Chondrocyte (in vitro differentiated cells): Measurements from ENCODE around the gene USH2A. TPM values are rescaled to one million over a fixed set of nuclear protein-coding genes. Genes with fewer than 3 reads are reported as not detected.

Experiments used
- DNase-seq: peaks from one replicate; pipeline ENCODE4 v3.0.0; 2021; ENCODE audit warnings: mixed read lengths, low spot score
- H3K27ac Mint-ChIP-seq: one replicate; pipeline ENCODE4 v1.8.0; 2021; ENCODE audit warnings: mild to moderate bottlenecking, moderate library complexity, mixed read lengths; ENCODE audit not compliant: unreplicated experiment
- H3K27me3 Mint-ChIP-seq: 2 replicates; pipeline ENCODE4 v1.8.0; 2021; ENCODE audit warnings: low read depth, mixed read lengths
- H3K36me3 Mint-ChIP-seq: 2 replicates; pipeline ENCODE4 v1.8.0; 2021; ENCODE audit warnings: low read depth, mixed read lengths
- H3K4me1 Mint-ChIP-seq: 2 replicates; pipeline ENCODE4 v1.8.0; 2021; ENCODE audit warnings: low read depth, mild to moderate bottlenecking, mixed read lengths
- H3K4me3 Mint-ChIP-seq: one replicate; pipeline ENCODE4 v1.8.0; 2021; ENCODE audit warnings: mild to moderate bottlenecking, moderate library complexity, mixed read lengths; ENCODE audit not compliant: unreplicated experiment
- H3K9me3 Mint-ChIP-seq: 2 replicates; pipeline ENCODE4 v1.8.0; 2021; ENCODE audit warnings: low read depth, mixed read lengths
- total RNA-seq: library from RNA; stranded (reverse); gene quantifications from 3 replicates; pipeline ENCODE4 v1.2.1, GENCODE V29; 2021
- TF ChIP-seq, protein P1 (sequence below): fragments of 200-600 bp; sonication (generic); IDR thresholded peaks from 2 replicates; pipeline ENCODE4 v1.5.0; 2021; ENCODE audit warnings: antibody characterized with exemption, mild to moderate bottlenecking, moderate library complexity

Gene USH2A
- total RNA-seq, 1 donor from 2014 or later: not detected

DNA sequence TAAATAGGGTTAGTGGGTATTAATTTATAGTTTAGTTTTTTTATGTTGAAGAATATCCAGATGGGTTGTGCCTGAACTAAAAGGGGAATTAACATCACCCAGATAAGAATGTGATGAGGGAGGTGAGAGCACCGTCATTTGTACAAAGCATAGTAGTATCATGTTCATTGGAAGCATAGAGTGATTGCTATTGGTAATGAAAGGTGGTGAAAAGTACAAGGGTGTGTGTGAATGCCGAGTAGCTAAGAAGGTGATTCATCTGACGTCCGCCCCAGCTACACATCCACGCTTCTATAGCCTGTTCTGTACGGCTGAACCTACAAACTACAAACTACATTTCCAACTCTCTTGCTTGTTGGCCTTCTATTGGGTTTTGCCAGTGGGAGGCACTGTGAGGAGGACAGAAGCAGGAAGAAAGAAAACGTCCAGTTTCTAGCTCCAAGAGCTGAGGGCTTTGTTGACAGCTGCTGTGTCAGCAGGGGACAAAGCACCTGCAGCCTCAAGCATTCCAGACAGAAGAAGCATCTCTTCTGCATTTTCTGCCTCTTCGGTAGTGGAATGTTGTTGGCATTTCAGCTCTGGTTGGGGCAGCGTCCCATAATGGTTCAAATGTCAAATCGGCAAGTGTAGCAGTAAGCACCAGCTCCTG is 451.3 kb downstream of the USH2A start:
- no peak overlapping the region for H3K4me3 Mint-ChIP-seq
- TF ChIP-seq, protein P1, sequence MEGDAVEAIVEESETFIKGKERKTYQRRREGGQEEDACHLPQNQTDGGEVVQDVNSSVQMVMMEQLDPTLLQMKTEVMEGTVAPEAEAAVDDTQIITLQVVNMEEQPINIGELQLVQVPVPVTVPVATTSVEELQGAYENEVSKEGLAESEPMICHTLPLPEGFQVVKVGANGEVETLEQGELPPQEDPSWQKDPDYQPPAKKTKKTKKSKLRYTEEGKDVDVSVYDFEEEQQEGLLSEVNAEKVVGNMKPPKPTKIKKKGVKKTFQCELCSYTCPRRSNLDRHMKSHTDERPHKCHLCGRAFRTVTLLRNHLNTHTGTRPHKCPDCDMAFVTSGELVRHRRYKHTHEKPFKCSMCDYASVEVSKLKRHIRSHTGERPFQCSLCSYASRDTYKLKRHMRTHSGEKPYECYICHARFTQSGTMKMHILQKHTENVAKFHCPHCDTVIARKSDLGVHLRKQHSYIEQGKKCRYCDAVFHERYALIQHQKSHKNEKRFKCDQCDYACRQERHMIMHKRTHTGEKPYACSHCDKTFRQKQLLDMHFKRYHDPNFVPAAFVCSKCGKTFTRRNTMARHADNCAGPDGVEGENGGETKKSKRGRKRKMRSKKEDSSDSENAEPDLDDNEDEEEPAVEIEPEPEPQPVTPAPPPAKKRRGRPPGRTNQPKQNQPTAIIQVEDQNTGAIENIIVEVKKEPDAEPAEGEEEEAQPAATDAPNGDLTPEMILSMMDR: no peak
- H3K36me3 Mint-ChIP-seq: no peaks in the 10 kb centered on the region
- no peak for DNase-seq
- no peak overlapping the region for H3K27ac Mint-ChIP-seq
- no peaks in the 10 kb centered on the region for H3K4me1 Mint-ChIP-seq
- no peaks in the 10 kb centered on the region for H3K9me3 Mint-ChIP-seq
- peaks cover 10% of the 10 kb centered on the region for H3K27me3 Mint-ChIP-seq

DNA sequence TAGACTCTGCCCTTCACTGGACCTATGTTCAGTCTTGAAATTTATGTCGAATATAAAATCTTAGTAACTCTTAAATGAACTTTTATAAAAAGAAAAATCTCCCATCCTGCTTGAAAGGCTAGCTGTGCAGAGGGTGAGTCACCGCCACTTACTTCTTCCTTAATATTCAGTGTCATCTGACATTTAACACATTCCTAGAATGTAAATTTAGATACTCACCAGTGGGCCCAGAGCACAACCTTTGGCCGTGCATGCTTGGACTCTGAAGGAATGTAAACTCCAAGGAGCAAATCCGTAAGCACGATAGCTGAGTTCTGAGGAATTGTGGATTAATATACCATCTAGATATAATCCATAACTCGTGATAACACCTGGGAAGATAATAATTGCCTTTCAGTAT is 452.8 kb downstream of the USH2A start:
- H3K4me3 Mint-ChIP-seq: no peak overlapping the region
- H3K36me3 Mint-ChIP-seq: no peaks in the 10 kb centered on the region
- peaks cover 11% of the 10 kb centered on the region for H3K27me3 Mint-ChIP-seq
- H3K9me3 Mint-ChIP-seq: no peaks in the 10 kb centered on the region
- H3K4me1 Mint-ChIP-seq: no peaks in the 10 kb centered on the region
- H3K27ac Mint-ChIP-seq: no peak overlapping the region
- TF ChIP-seq, protein P1: no peak
- no peak for DNase-seq

DNA sequence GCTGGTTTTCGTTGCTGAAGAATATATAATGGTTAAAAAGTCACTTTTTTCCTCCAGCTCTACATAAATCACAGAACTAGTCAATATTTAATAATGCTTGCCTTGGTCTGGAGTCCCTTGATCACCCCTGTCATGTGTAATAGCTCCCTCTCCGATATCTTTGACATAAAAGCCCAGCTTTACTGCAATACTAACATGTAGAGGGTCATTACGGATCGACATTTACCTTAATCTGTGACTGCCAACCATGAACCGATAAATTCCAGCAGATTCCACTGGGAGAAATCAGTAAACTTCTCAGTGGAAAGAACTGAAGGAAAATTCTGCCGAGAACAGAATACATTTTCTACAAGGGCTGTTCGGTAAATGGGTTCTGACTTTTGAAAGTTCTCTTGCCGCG is 459.6 kb downstream of the USH2A start:
- H3K27me3 Mint-ChIP-seq: peaks cover 23% of the 10 kb centered on the region
- TF ChIP-seq, protein P1: no peak
- H3K27ac Mint-ChIP-seq: no peak overlapping the region
- no peaks in the 10 kb centered on the region for H3K9me3 Mint-ChIP-seq
- no peak for DNase-seq
- H3K4me1 Mint-ChIP-seq: no peaks in the 10 kb centered on the region
- H3K36me3 Mint-ChIP-seq: no peaks in the 10 kb centered on the region
- H3K4me3 Mint-ChIP-seq: no peak overlapping the region

DNA sequence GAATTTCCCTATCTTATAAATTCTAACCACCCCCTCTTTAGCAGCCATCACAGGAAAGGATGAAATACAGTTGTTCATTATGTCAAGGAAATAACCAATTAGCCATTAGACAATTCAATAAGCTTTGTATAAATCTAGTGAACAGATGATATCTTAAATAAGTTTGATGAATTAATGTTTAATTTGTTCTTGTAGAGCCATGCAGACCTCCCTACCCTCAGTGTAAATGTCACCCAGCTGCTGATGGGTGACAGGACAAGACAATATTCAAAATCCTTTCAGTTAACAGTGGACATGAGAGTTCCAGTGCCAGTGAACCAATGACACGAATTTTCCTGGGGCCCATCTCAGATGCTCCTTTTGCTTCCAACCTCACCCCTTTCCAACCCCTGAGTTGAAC is 460.2 kb downstream of the USH2A start:
- DNase-seq: no peak
- TF ChIP-seq, protein P1: no peak
- H3K27ac Mint-ChIP-seq: no peak overlapping the region
- no peaks in the 10 kb centered on the region for H3K4me1 Mint-ChIP-seq
- peaks cover 27% of the 10 kb centered on the region for H3K27me3 Mint-ChIP-seq
- no peak overlapping the region for H3K4me3 Mint-ChIP-seq
- H3K9me3 Mint-ChIP-seq: no peaks in the 10 kb centered on the region
- H3K36me3 Mint-ChIP-seq: no peaks in the 10 kb centered on the region

DNA sequence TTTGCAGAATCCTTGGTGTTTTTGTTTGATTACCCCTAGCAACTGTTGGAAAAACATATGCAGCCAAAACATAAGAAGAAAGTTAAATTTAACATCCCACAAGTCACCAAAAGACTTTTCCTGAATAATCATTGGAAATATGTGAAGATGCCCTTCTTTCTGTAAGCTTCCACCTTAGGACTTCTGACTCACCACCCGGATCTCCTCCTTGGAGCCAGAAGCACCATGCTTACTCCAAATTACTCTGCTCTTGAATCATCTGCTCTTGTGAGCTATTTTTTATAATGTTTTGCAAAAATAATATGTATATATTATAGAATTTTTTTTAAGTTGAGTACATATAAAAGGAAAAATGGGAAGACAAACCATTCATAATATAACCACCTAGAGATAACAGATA is 464.4 kb downstream of the USH2A start:
- H3K27me3 Mint-ChIP-seq: peaks cover 38% of the 10 kb centered on the region
- H3K9me3 Mint-ChIP-seq: no peaks in the 10 kb centered on the region
- TF ChIP-seq, protein P1: no peak
- no peak overlapping the region for H3K4me3 Mint-ChIP-seq
- H3K27ac Mint-ChIP-seq: no peak overlapping the region
- no peak for DNase-seq
- H3K36me3 Mint-ChIP-seq: no peaks in the 10 kb centered on the region
- H3K4me1 Mint-ChIP-seq: no peaks in the 10 kb centered on the region
